PC-3 (cell line): ENCODE results near the gene TGM2. TPM values are rescaled to one million over a fixed set of nuclear protein-coding genes. Genes with fewer than 3 reads are reported as not detected.

Source experiments
- ATAC-seq: fragments of 200-7000 bp; cut with Tn5 transposase; 2 replicates; pipeline ENCODE4 v1.9.1; 2020; ENCODE audit warnings: mild to moderate bottlenecking, moderate library complexity
- BruUV-seq: library from RNA; stranded (reverse); fragments of 400-500 nt; replicated peaks from 2 replicates; lab custom pipeline; 2021; lab: Mats Ljungman, UMichigan
- CTCF ChIA-PET: fragments of 300-600 bp; sonication (Branson Sonifier 250); formaldehyde crosslinking; loops from one replicate; lab custom pipeline; 2022; ENCODE audit warnings: antibody characterized with exemption; lab: Charles Lee
- POLR2A ChIA-PET: fragments of 300-600 bp; sonication (Branson Sonifier 250); formaldehyde crosslinking; loops from one replicate; lab custom pipeline; 2022; ENCODE audit warnings: antibody characterized with exemption; ENCODE audit not compliant: unreplicated experiment; lab: Charles Lee
- DNase-seq: peaks from one replicate; pipeline ENCODE4 v3.0.0-alpha.2; 2015
- H2AFZ ChIP-seq: fragments of 300-600 bp; sonication (generic); 2 replicates; pipeline ENCODE4 v1.6.0; 2016; ENCODE audit warnings: antibody characterized with exemption, low read length
- H3F3A ChIP-seq: fragments of 300-600 bp; sonication (generic); one replicate; pipeline ENCODE4 v1.6.0; 2017; ENCODE audit warnings: antibody characterized with exemption, low read length, control low read depth, mild to moderate bottlenecking; ENCODE audit not compliant: unreplicated experiment
- H3K27ac ChIP-seq: fragments of 300-600 bp; sonication (generic); 2 replicates; pipeline ENCODE4 v1.5.1; 2016; ENCODE audit warnings: mild to moderate bottlenecking, low read length
- H3K27me3 ChIP-seq: fragments of 300-600 bp; sonication (generic); 2 replicates; pipeline ENCODE4 v1.6.1; 2016; ENCODE audit warnings: low read length, mixed read lengths
- H3K36me3 ChIP-seq: fragments of 300-600 bp; sonication (generic); 2 replicates; pipeline ENCODE4 v1.6.1; 2016; ENCODE audit warnings: low read depth, mixed run types, low read length, mixed read lengths
- H3K4me1 ChIP-seq: fragments of 300-600 bp; sonication (generic); 2 replicates; pipeline ENCODE4 v1.5.1; 2016; ENCODE audit warnings: low read length; ENCODE audit not compliant: insufficient read depth
- H3K4me2 ChIP-seq: fragments of 300-600 bp; sonication (generic); 2 replicates; pipeline ENCODE4 v1.6.0; 2016; ENCODE audit warnings: low read length
- H3K4me3 ChIP-seq: fragments of 300-600 bp; sonication (generic); 2 replicates; pipeline ENCODE4 v1.5.1; 2016; ENCODE audit warnings: mild to moderate bottlenecking, low read length, mixed read lengths
- H3K79me2 ChIP-seq: fragments of 300-600 bp; sonication (generic); 2 replicates; pipeline ENCODE4 v1.6.1; 2017; ENCODE audit warnings: low read length, mixed read lengths
- H3K9ac ChIP-seq: fragments of 300-600 bp; sonication (generic); 2 replicates; pipeline ENCODE4 v1.6.0; 2016; ENCODE audit warnings: mild to moderate bottlenecking, low read length
- H3K9me2 ChIP-seq: fragments of 300-600 bp; sonication (generic); replicated peaks from 2 replicates; pipeline ENCODE4 v1.6.1; 2016; ENCODE audit warnings: mixed run types, low read length, mixed read lengths
- H3K9me3 ChIP-seq: fragments of 300-600 bp; sonication (generic); 2 replicates; pipeline ENCODE4 v1.6.1; 2016; ENCODE audit warnings: low read length, mixed read lengths
- H4K20me1 ChIP-seq: fragments of 300-600 bp; sonication (generic); 2 replicates; pipeline ENCODE4 v1.6.1; 2016; ENCODE audit warnings: low read length, mixed read lengths
- EZH2 ChIP-seq: fragments of 300-600 bp; sonication (generic); IDR thresholded peaks from one replicate; pipeline ENCODE4 v1.6.1; 2017; ENCODE audit warnings: antibody characterized with exemption, mild to moderate bottlenecking, low read length; ENCODE audit not compliant: unreplicated experiment
- EZH2phosphoT487 ChIP-seq: fragments of 300-600 bp; sonication (generic); IDR thresholded peaks from 2 replicates; pipeline ENCODE4 v1.6.1; 2018; ENCODE audit warnings: mild to moderate bottlenecking, antibody characterized with exemption, low read length, borderline replicate concordance
- intact Hi-C: fragments of 100-400 bp; cut with micrococcal nuclease; formaldehyde crosslinking; loops from 2 replicates; pipeline ENCODE4 v1.9.0; 2023
- total RNA-seq: library from RNA; depleted of rRNA; stranded (reverse); fragments of >200 nt; gene quantifications from 2 replicates; pipeline ENCODE4 v1.2.3, GENCODE V29; 2014
- TF ChIP-seq, protein P1 (sequence below): fragments of 300-600 bp; sonication (generic); conservative IDR thresholded peaks from 2 replicates; pipeline ENCODE4 v1.5.1; 2017; ENCODE audit warnings: antibody characterized with exemption, low read depth, mild to moderate bottlenecking, low read length

Gene TGM2
- total RNA-seq, 1 experiment from 2014 or later = 583 TPM

GRCh38 chr20:38117635-38118034 is 47.4 kb downstream of the TGM2 start:
- TF ChIP-seq EZH2 (no peak), EZH2phosphoT487 (no peak)
- TF ChIP-seq, protein P1, sequence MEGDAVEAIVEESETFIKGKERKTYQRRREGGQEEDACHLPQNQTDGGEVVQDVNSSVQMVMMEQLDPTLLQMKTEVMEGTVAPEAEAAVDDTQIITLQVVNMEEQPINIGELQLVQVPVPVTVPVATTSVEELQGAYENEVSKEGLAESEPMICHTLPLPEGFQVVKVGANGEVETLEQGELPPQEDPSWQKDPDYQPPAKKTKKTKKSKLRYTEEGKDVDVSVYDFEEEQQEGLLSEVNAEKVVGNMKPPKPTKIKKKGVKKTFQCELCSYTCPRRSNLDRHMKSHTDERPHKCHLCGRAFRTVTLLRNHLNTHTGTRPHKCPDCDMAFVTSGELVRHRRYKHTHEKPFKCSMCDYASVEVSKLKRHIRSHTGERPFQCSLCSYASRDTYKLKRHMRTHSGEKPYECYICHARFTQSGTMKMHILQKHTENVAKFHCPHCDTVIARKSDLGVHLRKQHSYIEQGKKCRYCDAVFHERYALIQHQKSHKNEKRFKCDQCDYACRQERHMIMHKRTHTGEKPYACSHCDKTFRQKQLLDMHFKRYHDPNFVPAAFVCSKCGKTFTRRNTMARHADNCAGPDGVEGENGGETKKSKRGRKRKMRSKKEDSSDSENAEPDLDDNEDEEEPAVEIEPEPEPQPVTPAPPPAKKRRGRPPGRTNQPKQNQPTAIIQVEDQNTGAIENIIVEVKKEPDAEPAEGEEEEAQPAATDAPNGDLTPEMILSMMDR = no peak
- ATAC-seq (peak; percentile 96), DNase-seq (peak; percentile 96)
- Histone ChIP-seq H3K4me3 (no peak overlapping the region), H3K9me3 (no peaks in the 10 kb centered on the region), H2AFZ (no peak overlapping the region), H4K20me1 (no peaks in the 10 kb centered on the region), H3K9me2 (no peaks in the 10 kb centered on the region), H3K79me2 (no peaks in the 10 kb centered on the region), H3K27me3 (no peaks in the 10 kb centered on the region), H3K36me3 (0 out of 2 replicates have a peak, but pooled peaks cover 5% of the 10 kb centered on the region), H3K4me1 (peaks cover 35% of the 10 kb centered on the region), H3F3A (peaks cover 10% of the 10 kb centered on the region), H3K9ac (no peak overlapping the region), H3K4me2 (peak overlapping the region; percentile 14), H3K27ac (peak overlapping the region; percentile 53)
- BruUV-seq = no TSS peak
- CTCF ChIA-PET = no interaction called here
- POLR2A ChIA-PET = no interaction called here
- intact Hi-C loops = loop anchor here (1.0 to 5.0 kb wide), 2 partner anchors 17 to 40 kb away; no protein-coding TSS in a partner anchor

DNA sequence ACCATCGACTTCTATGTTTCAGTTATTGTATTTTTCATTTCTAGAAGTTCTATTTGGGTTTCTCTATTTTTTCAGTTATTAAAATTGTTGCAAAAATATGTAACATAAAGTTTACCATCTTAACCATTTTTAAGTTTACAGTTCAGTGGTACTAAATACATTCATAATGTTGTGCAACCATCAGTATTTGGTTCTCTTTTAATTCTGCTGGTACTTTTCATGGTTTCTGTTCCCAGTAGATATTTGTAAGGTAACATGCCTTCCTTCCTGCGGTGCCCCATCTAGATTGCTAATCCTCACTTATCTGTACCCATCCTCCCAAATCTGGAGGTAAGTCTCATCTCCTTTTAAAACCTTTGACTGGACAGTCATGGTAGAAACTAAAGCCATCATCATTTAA is 47.9 kb downstream of the TGM2 start:
- Histone ChIP-seq H3K36me3 (0 out of 2 replicates have a peak, but pooled peaks cover 5% of the 10 kb centered on the region), H3K9me2 (no peaks in the 10 kb centered on the region), H3K4me3 (no peak overlapping the region), H3K27me3 (no peaks in the 10 kb centered on the region), H3K4me2 (no peak overlapping the region; the same call in 1 of the 2 replicates), H2AFZ (no peak overlapping the region), H3F3A (peaks cover 10% of the 10 kb centered on the region), H3K27ac (peak overlapping the region; percentile 53), H4K20me1 (no peaks in the 10 kb centered on the region), H3K79me2 (no peaks in the 10 kb centered on the region), H3K9me3 (no peaks in the 10 kb centered on the region), H3K9ac (no peak overlapping the region), H3K4me1 (peaks cover 35% of the 10 kb centered on the region)
- ATAC-seq (no peak), DNase-seq (no peak)
- ChIA-PET CTCF (no interaction called here), POLR2A (no interaction called here)
- intact Hi-C loops = loop anchor here (1.0 to 5.0 kb wide), 2 partner anchors 17 to 40 kb away; no protein-coding TSS in a partner anchor
- TF ChIP-seq EZH2 = no peak
- TF ChIP-seq, protein P1 = no peak
- no peak for TF ChIP-seq EZH2phosphoT487
- no TSS peak for BruUV-seq

DNA sequence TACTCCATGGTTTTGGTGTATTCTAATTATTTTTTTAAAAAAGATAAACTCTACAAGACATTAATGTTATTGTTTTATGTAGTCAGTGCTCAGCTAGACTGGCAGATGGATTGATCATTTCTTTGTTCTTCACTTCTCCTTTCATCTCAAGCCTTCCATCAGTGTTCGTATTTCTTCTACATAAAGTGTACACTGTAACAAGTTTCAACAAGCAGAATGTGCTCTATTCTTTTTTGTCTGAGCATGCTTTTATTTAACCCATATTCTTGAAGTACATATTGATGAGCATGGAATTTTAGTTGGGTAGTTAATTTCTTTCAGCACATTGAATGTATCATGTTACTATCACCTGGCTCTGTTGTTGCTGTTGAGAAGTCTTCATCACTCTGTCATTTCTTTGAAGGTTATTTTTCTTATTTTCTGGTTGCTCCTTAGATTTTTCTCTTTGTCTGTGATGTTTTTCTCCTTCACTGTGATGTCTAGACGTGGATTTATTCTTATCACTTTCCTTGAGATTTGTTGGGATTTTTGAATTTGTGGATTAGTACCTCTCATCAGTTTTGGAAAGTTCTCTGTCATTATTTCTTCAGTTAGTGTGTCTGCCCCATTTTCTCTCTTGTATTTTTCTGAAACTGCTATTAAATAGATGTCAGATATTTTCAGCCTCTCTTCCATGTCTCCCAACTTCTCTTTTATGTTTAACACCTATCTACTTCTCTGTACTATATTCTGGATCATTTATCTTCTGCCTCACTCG is 48.5 kb downstream of the TGM2 start:
- Histone ChIP-seq H3K4me2 (no peak overlapping the region), H3K9me3 (no peaks in the 10 kb centered on the region), H3K79me2 (no peaks in the 10 kb centered on the region), H3K4me3 (no peak overlapping the region), H2AFZ (no peak overlapping the region), H4K20me1 (no peaks in the 10 kb centered on the region), H3K36me3 (0 out of 2 replicates have a peak, but pooled peaks cover 5% of the 10 kb centered on the region), H3K9me2 (no peaks in the 10 kb centered on the region), H3K4me1 (peaks cover 36% of the 10 kb centered on the region), H3F3A (peaks cover 10% of the 10 kb centered on the region), H3K27ac (peak overlapping the region; percentile 53; the same call in 1 of the 2 replicates), H3K27me3 (no peaks in the 10 kb centered on the region), H3K9ac (no peak overlapping the region)
- intact Hi-C loops = loop anchor here (1.0 to 5.0 kb wide), 2 partner anchors 18 to 41 kb away; no protein-coding TSS in a partner anchor
- ChIA-PET POLR2A (no interaction called here), CTCF (no interaction called here)
- ATAC-seq = no peak
- TF ChIP-seq EZH2phosphoT487 = no peak
- no peak for TF ChIP-seq EZH2
- TF ChIP-seq, protein P1 = no peak
- no peak for DNase-seq
- BruUV-seq = no TSS peak
